ENCODE data around the gene OVAAL.

OVAAL gene

GRCh38 chr1:180566495-180566894, 7.7 kb downstream of the OVAAL start:
- no peak for TF ChIP-seq CTCF (IDR thresholded peaks at IDR 0.05; ENCODE audit: low read depth, low read length)
- no peak for DNase-seq (ENCODE audit: low read depth, low spot score)
- H3K4me3 ChIP-seq (ENCODE audit: low read depth, low read length) = no peak overlapping the region
- in situ Hi-C loops (cut with HindIII; ENCODE audit: low sequenced_read_pairs) = no loop called here

GRCh38 chr1:180567654-180568053, 8.9 kb downstream of the OVAAL start:
- no peak overlapping the region for H3K4me3 ChIP-seq (ENCODE audit: low read depth, low read length)
- DNase-seq (ENCODE audit: low read depth, low spot score) = no peak
- TF ChIP-seq CTCF (IDR thresholded peaks at IDR 0.05; ENCODE audit: low read depth, low read length) = no peak
- in situ Hi-C loops (cut with HindIII; ENCODE audit: low sequenced_read_pairs) = no loop called here

- no peak overlapping the region for H3K4me3 ChIP-seq (ENCODE audit: low read depth, low read length)
These were observed 9.4 kb downstream of the OVAAL start for GRCh38 chr1:180568184-180568583.

GRCh38 chr1:180571060-180571831, 12.5 kb downstream of the OVAAL start:
- TF ChIP-seq CTCF (IDR thresholded peaks at IDR 0.05; ENCODE audit: low read depth, low read length) = no peak
- in situ Hi-C loops (cut with HindIII; ENCODE audit: low sequenced_read_pairs) = no loop called here
- no peak overlapping the region for H3K4me3 ChIP-seq (ENCODE audit: low read depth, low read length)
- peak; percentile 23 for DNase-seq (ENCODE audit: low read depth, low spot score)

More at GRCh38 chr1:180568184-180568583, 9.4 kb downstream of the OVAAL start:
- TF ChIP-seq CTCF (IDR thresholded peaks at IDR 0.05; ENCODE audit: low read depth, low read length) = no peak
- no peak for DNase-seq (ENCODE audit: low read depth, low spot score)
- in situ Hi-C loops (cut with HindIII; ENCODE audit: low sequenced_read_pairs) = no loop called here

- in situ Hi-C loops (cut with HindIII; ENCODE audit: low sequenced_read_pairs) = no loop called here
- TF ChIP-seq CTCF (IDR thresholded peaks at IDR 0.05; ENCODE audit: low read depth, low read length) = no peak
- DNase-seq (ENCODE audit: low read depth, low spot score) = no peak
- no peak overlapping the region for H3K4me3 ChIP-seq (ENCODE audit: low read depth, low read length)
These were observed 13.3 kb downstream of the OVAAL start for GRCh38 chr1:180571832-180572636.

- TF ChIP-seq CTCF (IDR thresholded peaks at IDR 0.05; ENCODE audit: low read depth, low read length) = no peak
- H3K4me3 ChIP-seq (ENCODE audit: low read depth, low read length) = no peak overlapping the region
- in situ Hi-C loops (cut with HindIII; ENCODE audit: low sequenced_read_pairs) = no loop called here
- no peak for DNase-seq (ENCODE audit: low read depth, low spot score)
These were observed 14.0 kb downstream of the OVAAL start for GRCh38 chr1:180572760-180573159.

Data from astrocyte of the spinal cord (primary cell).